ENCODE data around the gene ZFR. TPM values are rescaled to one million over a fixed set of nuclear protein-coding genes. Genes with fewer than 3 reads are reported as not detected.
"Not testable (repeated sequence)": the region's sequence is repeated elsewhere in the genome, so short reads cannot be mapped to it uniquely, and the experiment has no call there.

The ZFR gene
- polyA plus RNA-seq, 2 of the 4 experiments (the other 2 are of a cell fraction): 65.6 to 107 TPM

GRCh38 chr5:32434221-32434620 lies 10.3 kb downstream of the ZFR start (continued):
- TF ChIP-seq, protein P1, sequence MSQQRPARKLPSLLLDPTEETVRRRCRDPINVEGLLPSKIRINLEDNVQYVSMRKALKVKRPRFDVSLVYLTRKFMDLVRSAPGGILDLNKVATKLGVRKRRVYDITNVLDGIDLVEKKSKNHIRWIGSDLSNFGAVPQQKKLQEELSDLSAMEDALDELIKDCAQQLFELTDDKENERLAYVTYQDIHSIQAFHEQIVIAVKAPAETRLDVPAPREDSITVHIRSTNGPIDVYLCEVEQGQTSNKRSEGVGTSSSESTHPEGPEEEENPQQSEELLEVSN (IDR thresholded peaks at IDR 0.05; ENCODE audit: borderline replicate concordance, low read depth): no peak
- no peak for TF ChIP-seq POLR2A (IDR thresholded peaks at IDR 0.05; ENCODE audit: low read length)

- POLR2A ChIA-PET: no interaction called here
- ATAC-seq: no peak
- FAIRE-seq: no peak
- no peak overlapping the region for H3K4me3 ChIP-seq
- DNase-seq (ENCODE audit: low read depth in 1 of 2, low spot score in 1 of 2): no peak
- TF ChIP-seq POLR2AphosphoS2 (conservative IDR thresholded peaks at IDR 0.05; ENCODE audit: low read length): no peak
- TF ChIP-seq ELK1 (IDR thresholded peaks at IDR 0.05; ENCODE audit: low read depth, low read length): no peak
- no peak for TF ChIP-seq FOXS1 (CRISPR knock-in tag; IDR thresholded peaks at IDR 0.05)
- TF ChIP-seq MYC (IDR thresholded peaks at IDR 0.05; ENCODE audit: borderline replicate concordance, low read length): no peak
- TF ChIP-seq RAD21 (conservative IDR thresholded peaks at IDR 0.05 in 1 of 2, IDR thresholded peaks at IDR 0.05 in 1 of 2): no peak
- TF ChIP-seq, protein P2, sequence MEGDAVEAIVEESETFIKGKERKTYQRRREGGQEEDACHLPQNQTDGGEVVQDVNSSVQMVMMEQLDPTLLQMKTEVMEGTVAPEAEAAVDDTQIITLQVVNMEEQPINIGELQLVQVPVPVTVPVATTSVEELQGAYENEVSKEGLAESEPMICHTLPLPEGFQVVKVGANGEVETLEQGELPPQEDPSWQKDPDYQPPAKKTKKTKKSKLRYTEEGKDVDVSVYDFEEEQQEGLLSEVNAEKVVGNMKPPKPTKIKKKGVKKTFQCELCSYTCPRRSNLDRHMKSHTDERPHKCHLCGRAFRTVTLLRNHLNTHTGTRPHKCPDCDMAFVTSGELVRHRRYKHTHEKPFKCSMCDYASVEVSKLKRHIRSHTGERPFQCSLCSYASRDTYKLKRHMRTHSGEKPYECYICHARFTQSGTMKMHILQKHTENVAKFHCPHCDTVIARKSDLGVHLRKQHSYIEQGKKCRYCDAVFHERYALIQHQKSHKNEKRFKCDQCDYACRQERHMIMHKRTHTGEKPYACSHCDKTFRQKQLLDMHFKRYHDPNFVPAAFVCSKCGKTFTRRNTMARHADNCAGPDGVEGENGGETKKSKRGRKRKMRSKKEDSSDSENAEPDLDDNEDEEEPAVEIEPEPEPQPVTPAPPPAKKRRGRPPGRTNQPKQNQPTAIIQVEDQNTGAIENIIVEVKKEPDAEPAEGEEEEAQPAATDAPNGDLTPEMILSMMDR (IDR thresholded peaks at IDR 0.05): no peak
- TF ChIP-seq NPAS2 (CRISPR knock-in tag; IDR thresholded peaks at IDR 0.05; ENCODE audit: borderline replicate concordance): no peak
- TF ChIP-seq, protein P1 (IDR thresholded peaks at IDR 0.05; ENCODE audit: borderline replicate concordance, low read depth): no peak
- no peak for TF ChIP-seq SREBF2 (IDR thresholded peaks at IDR 0.05)
- TF ChIP-seq MAFK (IDR thresholded peaks at IDR 0.05; ENCODE audit: partially characterized antibody): no peak
- TF ChIP-seq TFCP2L1 (CRISPR knock-in tag; IDR thresholded peaks at IDR 0.05): no peak
- TF ChIP-seq CBX8 (IDR thresholded peaks at IDR 0.05): no peak
- TF ChIP-seq KDM1A (IDR thresholded peaks at IDR 0.05; ENCODE audit: low read depth): no peak
- TF ChIP-seq, protein P3, sequence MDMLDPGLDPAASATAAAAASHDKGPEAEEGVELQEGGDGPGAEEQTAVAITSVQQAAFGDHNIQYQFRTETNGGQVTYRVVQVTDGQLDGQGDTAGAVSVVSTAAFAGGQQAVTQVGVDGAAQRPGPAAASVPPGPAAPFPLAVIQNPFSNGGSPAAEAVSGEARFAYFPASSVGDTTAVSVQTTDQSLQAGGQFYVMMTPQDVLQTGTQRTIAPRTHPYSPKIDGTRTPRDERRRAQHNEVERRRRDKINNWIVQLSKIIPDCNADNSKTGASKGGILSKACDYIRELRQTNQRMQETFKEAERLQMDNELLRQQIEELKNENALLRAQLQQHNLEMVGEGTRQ (IDR thresholded peaks at IDR 0.05): no peak
- no peak for TF ChIP-seq PHF8 (IDR thresholded peaks at IDR 0.05; ENCODE audit: borderline replicate concordance, low read depth)
- no peak for TF ChIP-seq RARB (CRISPR knock-in tag; IDR thresholded peaks at IDR 0.05)
- no peaks in the 10 kb centered on the region for H3K9me3 ChIP-seq
- H3K27ac ChIP-seq: no peak overlapping the region
- 94% methylated on average over 3 of the region's 3 CpGs for WGBS (ENCODE audit: missing lambda C conversion rate)
- no peak overlapping the region for H3K4me2 ChIP-seq
- CTCF ChIA-PET: interaction anchor here (0.6 to 1.3 kb wide), 4 partner anchors 14 to 252 kb away, joined by 3 read pairs; no protein-coding TSS in a partner anchor
- peaks cover 9% of the 10 kb centered on the region for H3K4me1 ChIP-seq
These were observed 11.9 kb downstream of the ZFR start for GRCh38 chr5:32432633-32433032.

DNA sequence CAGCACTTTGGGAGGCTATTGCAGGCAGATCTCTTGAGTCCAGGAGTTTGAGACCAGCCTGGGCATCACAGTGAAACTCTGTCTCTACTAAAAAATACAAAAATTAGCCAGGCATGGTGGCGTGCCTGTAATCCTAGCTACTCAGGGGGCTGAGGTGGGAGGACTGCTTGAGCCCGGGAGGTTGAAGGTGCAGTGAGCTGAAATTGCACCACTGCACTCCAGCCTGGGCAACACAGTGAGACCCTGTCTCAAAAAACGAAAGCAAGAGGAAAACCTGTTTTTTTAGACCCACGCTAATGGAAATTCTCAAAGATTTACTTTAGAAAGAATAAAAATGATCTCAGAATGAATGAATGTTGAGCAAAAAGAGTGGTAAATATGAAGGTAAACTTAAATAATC lies 13.7 kb downstream of the ZFR start:
- FAIRE-seq; H3K4me1 ChIP-seq; CTCF ChIA-PET; H3K4me3 ChIP-seq; H3K4me2 ChIP-seq; POLR2A ChIA-PET; ATAC-seq; H3K27ac ChIP-seq; DNase-seq (ENCODE audit: low read depth in 1 of 2, low spot score in 1 of 2): not testable (repeated sequence)
- 86% methylated on average over 4 of the region's 4 CpGs for WGBS (ENCODE audit: missing lambda C conversion rate)
- H3K9me3 ChIP-seq: peaks cover 14% of the 10 kb centered on the region

All from A549 (cell line).